Activated T-cell treated with anti-CD3 and anti-CD28 coated beads, Interleukin-2, amount 50 U/mL, for 24 hours (primary cell): ENCODE results near the gene ZNF397.

Experiments
- DNase-seq: peaks from one replicate; pipeline ENCODE4 v3.0.0-alpha.2; 2020
- H3K27ac Mint-ChIP-seq: 2 replicates; pipeline ENCODE4 v1.8.0; 2020; ENCODE audit warnings: mild to moderate bottlenecking, mixed read lengths
- H3K27me3 Mint-ChIP-seq: 2 replicates; pipeline ENCODE4 v1.8.0; 2020; ENCODE audit warnings: mixed read lengths
- H3K36me3 Mint-ChIP-seq: 2 replicates; pipeline ENCODE4 v1.8.0; 2020; ENCODE audit warnings: low read depth, mixed read lengths
- H3K4me1 Mint-ChIP-seq: 2 replicates; pipeline ENCODE4 v1.8.0; 2020; ENCODE audit warnings: low read depth, mixed read lengths
- H3K4me3 Mint-ChIP-seq: 2 replicates; pipeline ENCODE4 v1.8.0; 2020; ENCODE audit warnings: mild to moderate bottlenecking, moderate library complexity, mixed read lengths
- H3K9me3 Mint-ChIP-seq: 2 replicates; pipeline ENCODE4 v1.8.0; 2020; ENCODE audit warnings: mixed read lengths

Gene ZNF397

DNA sequence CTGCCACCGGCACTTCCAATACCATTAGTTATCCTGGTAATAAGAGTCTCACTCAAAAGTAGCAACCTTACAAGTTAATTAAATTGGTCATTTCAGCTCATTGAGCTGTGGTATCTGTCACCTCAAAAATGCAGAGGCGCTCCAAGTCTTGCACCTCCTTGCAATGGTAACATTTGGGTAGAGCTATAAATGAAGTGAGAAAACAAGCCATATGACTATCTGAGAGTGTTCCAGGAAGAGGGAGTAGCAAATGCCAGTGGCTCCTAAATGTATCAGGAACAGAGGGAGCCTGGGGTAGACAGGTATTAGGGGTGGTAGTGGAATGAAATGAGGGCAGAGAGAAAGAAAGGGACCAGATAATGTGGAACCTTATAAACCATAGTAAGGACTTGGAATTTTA lies 55.2 kb downstream of the ZNF397 start:
- no peak overlapping the region for H3K27ac Mint-ChIP-seq
- peaks cover 96% of the 10 kb centered on the region for H3K36me3 Mint-ChIP-seq
- peaks cover 27% of the 10 kb centered on the region for H3K9me3 Mint-ChIP-seq
- peaks cover 33% of the 10 kb centered on the region for H3K4me1 Mint-ChIP-seq
- H3K4me3 Mint-ChIP-seq = no peak overlapping the region
- no peak for DNase-seq
- no peaks in the 10 kb centered on the region for H3K27me3 Mint-ChIP-seq

DNA sequence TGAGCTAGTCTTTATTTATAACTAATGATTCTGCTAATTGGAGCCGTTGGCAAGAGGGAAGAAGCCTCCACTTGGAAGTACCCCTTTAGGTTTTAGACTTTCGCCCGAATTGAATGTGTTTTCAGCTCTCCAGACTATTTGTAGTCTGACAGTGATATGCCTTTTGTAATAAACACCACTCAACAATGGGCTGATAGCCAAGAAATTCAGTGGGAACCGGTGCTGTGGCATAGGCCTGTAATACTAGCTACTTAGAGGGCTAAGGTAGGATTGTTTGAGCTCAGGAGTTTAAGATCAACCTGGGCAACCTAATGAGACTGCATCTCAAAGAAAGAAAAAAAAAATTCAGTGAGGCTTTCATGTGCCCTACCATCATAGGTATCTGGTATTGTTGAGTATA lies 62.8 kb downstream of the ZNF397 start:
- Mint-ChIP-seq H3K9me3 (peaks cover 72% of the 10 kb centered on the region), H3K27me3 (no peaks in the 10 kb centered on the region), H3K27ac (no peak overlapping the region), H3K4me3 (no peak overlapping the region), H3K4me1 (peaks cover 2% of the 10 kb centered on the region), H3K36me3 (peaks cover 98% of the 10 kb centered on the region)
- no peak for DNase-seq

- Mint-ChIP-seq H3K36me3 (peaks cover 91% of the 10 kb centered on the region), H3K9me3 (peaks cover 76% of the 10 kb centered on the region), H3K4me3 (no peak overlapping the region), H3K27ac (no peak overlapping the region), H3K4me1 (no peaks in the 10 kb centered on the region), H3K27me3 (no peaks in the 10 kb centered on the region)
- no peak for DNase-seq
Measured at GRCh38 chr18:35306588-35307250, 65.9 kb downstream of the ZNF397 start.
